AG04449 (cell line): ENCODE measurements around the gene ULK4.

Experiments
- CTCF ChIA-PET: fragments of 350-600 bp; formaldehyde crosslinking; extraction: SDS; loops from one replicate; lab custom pipeline; 2021; ENCODE audit warnings: antibody characterized with exemption; lab: Yijun Ruan, JAX
- POLR2A ChIA-PET: fragments of 400-600, 350-600 bp; formaldehyde crosslinking; extraction: SDS; loops from one replicate; lab custom pipeline; 2020; ENCODE audit warnings: antibody characterized with exemption, inconsistent platforms; lab: Yijun Ruan, JAX
- DNase-seq: peaks from one replicate; pipeline ENCODE4 v3.0.0-alpha.2; 2010; ENCODE audit warnings: low read depth, low spot score
- H3K4me3 ChIP-seq: 2 replicates; pipeline ENCODE4 v1.5.1; 2011; ENCODE audit warnings: low read depth, mild to moderate bottlenecking, control low read depth, low read length
- CTCF ChIP-seq: IDR thresholded peaks from one replicate; pipeline ENCODE4 v1.5.1; 2011; ENCODE audit warnings: mild to moderate bottlenecking, moderate library complexity, low read length, control low read depth, inconsistent platforms; ENCODE audit not compliant: insufficient read depth; ENCODE audit errors: missing control alignments

ULK4 gene

GRCh38 chr3:41498847-41499246 is 463.1 kb downstream of the ULK4 start:
- POLR2A ChIA-PET = no interaction called here
- CTCF ChIA-PET = no interaction called here
- H3K4me3 ChIP-seq = no peak overlapping the region
- TF ChIP-seq CTCF = no peak
- DNase-seq = no peak

- ChIA-PET POLR2A (no interaction called here), CTCF (no interaction called here)
- no peak overlapping the region for H3K4me3 ChIP-seq
Measured at GRCh38 chr3:41490360-41490759, 471.5 kb downstream of the ULK4 start.

GRCh38 chr3:41489231-41489630 is 472.7 kb downstream of the ULK4 start:
- H3K4me3 ChIP-seq = no peak overlapping the region
- ChIA-PET CTCF (no interaction called here), POLR2A (no interaction called here)
- no peak for DNase-seq
- no peak for TF ChIP-seq CTCF

More at GRCh38 chr3:41490360-41490759, 471.5 kb downstream of the ULK4 start:
- DNase-seq = no peak
- TF ChIP-seq CTCF = no peak

- H3K4me3 ChIP-seq = no peak overlapping the region
- no peak for TF ChIP-seq CTCF
- POLR2A ChIA-PET = no interaction called here
- no peak for DNase-seq
- CTCF ChIA-PET = no interaction called here
Measured at GRCh38 chr3:41488501-41488900, 473.4 kb downstream of the ULK4 start.

- TF ChIP-seq CTCF = no peak
- ChIA-PET POLR2A (no interaction called here), CTCF (no interaction called here)
- DNase-seq = no peak
- H3K4me3 ChIP-seq = no peak overlapping the region
Measured at GRCh38 chr3:41485484-41485883, 476.4 kb downstream of the ULK4 start.

GRCh38 chr3:41482134-41482533 is 479.8 kb downstream of the ULK4 start:
- no peak for DNase-seq
- no peak for TF ChIP-seq CTCF
- H3K4me3 ChIP-seq = no peak overlapping the region
- ChIA-PET CTCF (no interaction called here), POLR2A (no interaction called here)
